ENCODE measurements around the gene FAM240B. TPM values are rescaled to one million over a fixed set of nuclear protein-coding genes. Genes with fewer than 3 reads are reported as not detected.

The FAM240B gene
- total RNA-seq (2022; extraction: Qiagen RNA extraction; ENCODE audit: low read depth): not detected in 5 replicates

DNA sequence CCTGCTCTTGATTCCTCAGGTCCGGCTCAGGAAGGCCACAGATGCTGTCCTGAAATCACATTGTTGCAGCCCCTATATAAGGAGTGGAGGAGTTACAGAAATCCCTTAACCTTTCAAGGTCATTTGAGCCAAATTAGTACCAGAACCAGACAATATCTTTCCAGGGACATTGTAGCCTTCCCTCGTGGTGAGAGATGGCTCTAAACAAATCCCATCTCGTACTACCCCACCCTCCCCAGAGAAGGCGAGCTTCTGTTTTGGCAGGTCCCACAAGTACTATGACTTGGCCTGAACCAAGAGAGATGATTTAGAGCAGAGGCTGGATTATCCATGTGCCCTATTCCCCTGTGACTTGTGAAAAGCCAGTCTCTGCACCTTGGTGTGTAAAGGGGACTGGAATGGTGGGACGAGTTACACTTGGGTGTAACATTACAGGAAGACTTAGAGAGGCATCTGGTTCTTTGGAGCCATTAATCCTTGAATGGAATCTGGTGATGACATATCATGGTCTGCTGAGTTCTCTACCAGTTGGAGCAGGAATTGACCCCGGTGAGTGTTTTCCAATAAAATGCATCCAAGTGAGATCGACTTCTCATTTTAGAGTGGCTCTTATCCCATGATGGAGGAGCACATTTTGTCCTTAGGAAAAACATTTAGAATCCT lies at the start of gene FAM240B:
Gene FAM240B (minus strand): TSS at position 51 of the 663 bp plus-strand sequence. CDS start 16,134 bp downstream, outside the sequence.

Other genes with a start within 250 kb of the FAM240B start
- gene ANKRD18A, start 99.5 kb downstream of the FAM240B start, total RNA-seq (2022; extraction: Qiagen RNA extraction; ENCODE audit: low read depth): 4.9 to 11.4 TPM (median 10.5 TPM) in 5 replicates